ENCODE measurements around the gene KCTD2.
"Not testable (repeated sequence)": the region's sequence is repeated elsewhere in the genome, so short reads cannot be mapped to it uniquely, and the experiment has no call there.

KCTD2 gene

GRCh38 chr17:75020331-75021110 is 26.5 kb upstream of the KCTD2 start:
- no peak for DNase-seq

- no peak for DNase-seq
These were observed 22.2 kb upstream of the KCTD2 start for GRCh38 chr17:75024686-75025397.

- not testable (repeated sequence) for DNase-seq
These were observed 21.7 kb upstream of the KCTD2 start for GRCh38 chr17:75025398-75025734.

- DNase-seq, result not testable (repeated sequence)
These were observed 20.4 kb upstream of the KCTD2 start for GRCh38 chr17:75026650-75027049.

GRCh38 chr17:75030161-75030560 is 16.9 kb upstream of the KCTD2 start:
- no peak for DNase-seq

GRCh38 chr17:75031972-75032719 is 14.9 kb upstream of the KCTD2 start:
- DNase-seq, result peak; percentile 51

GRCh38 chr17:75032720-75033280 is 14.2 kb upstream of the KCTD2 start:
- no peak for DNase-seq

GRCh38 chr17:75033346-75034235 is 13.4 kb upstream of the KCTD2 start:
- peak; percentile 76 for DNase-seq

GRCh38 chr17:75034236-75034908 is 12.7 kb upstream of the KCTD2 start:
- peak; percentile 85 for DNase-seq

GRCh38 chr17:75036643-75037268 is 10.3 kb upstream of the KCTD2 start:
- peak; percentile 77 for DNase-seq

- no peak for DNase-seq
These were observed 7.8 kb upstream of the KCTD2 start for GRCh38 chr17:75039238-75039637.

- no peak for DNase-seq
These were observed 5.3 kb upstream of the KCTD2 start for GRCh38 chr17:75041656-75042280.

- not testable (repeated sequence) for DNase-seq
These were observed 3.2 kb upstream of the KCTD2 start for GRCh38 chr17:75043789-75044188.

GRCh38 chr17:75044716-75045115 is 2.3 kb upstream of the KCTD2 start:
- no peak for DNase-seq

GRCh38 chr17:75045946-75046406 is 1.0 kb upstream of the KCTD2 start:
- DNase-seq, result not testable (repeated sequence)

GRCh38 chr17:75047398-75048098 is 523 bp downstream of the KCTD2 start:
- DNase-seq, result peak; percentile 25

GRCh38 chr17:75048249-75048878 is 1.3 kb downstream of the KCTD2 start:
- DNase-seq, result no peak

GRCh38 chr17:75049057-75049456 is 2.0 kb downstream of the KCTD2 start:
- no peak for DNase-seq

GRCh38 chr17:75049706-75050105 is 2.7 kb downstream of the KCTD2 start:
- no peak for DNase-seq
